NCI-H128 (cell line): ENCODE measurements around the gene ERP29.
"Not testable (repeated sequence)": the region's sequence is repeated elsewhere in the genome, so short reads cannot be mapped to it uniquely, and the experiment has no call there.

Experiments used
- DNase-seq: peaks from one replicate; lab custom pipeline; 2025; ENCODE audit not compliant: unreplicated experiment; lab: John Stamatoyannopoulos, UW

ERP29 gene

GRCh38 chr12:112000820-112001219 is 12.4 kb upstream of the ERP29 start:
- no peak for DNase-seq

GRCh38 chr12:112001576-112001975 is 11.7 kb upstream of the ERP29 start:
- DNase-seq = no peak

GRCh38 chr12:112004041-112004440 is 9.2 kb upstream of the ERP29 start:
- no peak for DNase-seq

GRCh38 chr12:112005419-112006395 is 7.5 kb upstream of the ERP29 start:
- DNase-seq = no peak

GRCh38 chr12:112007945-112008344 is 5.3 kb upstream of the ERP29 start:
- DNase-seq = no peak

- DNase-seq = no peak
Measured at GRCh38 chr12:112008918-112009317, 4.3 kb upstream of the ERP29 start.

- DNase-seq = not testable (repeated sequence)
Measured at GRCh38 chr12:112009596-112009995, 3.6 kb upstream of the ERP29 start.

GRCh38 chr12:112010415-112011344 is 2.5 kb upstream of the ERP29 start:
- DNase-seq = no peak

- DNase-seq = no peak
Measured at GRCh38 chr12:112011685-112012084, 1.5 kb upstream of the ERP29 start.

GRCh38 chr12:112013601-112014402 is 576 bp downstream of the ERP29 start:
- DNase-seq = peak; percentile 36

- no peak for DNase-seq
Measured at GRCh38 chr12:112015938-112016337, 2.7 kb downstream of the ERP29 start.

GRCh38 chr12:112017041-112017440 is 3.8 kb downstream of the ERP29 start:
- DNase-seq = no peak

GRCh38 chr12:112018571-112019237 is 5.5 kb downstream of the ERP29 start:
- DNase-seq = no peak

- no peak for DNase-seq
Measured at GRCh38 chr12:112020947-112021457, 7.8 kb downstream of the ERP29 start.

- no peak for DNase-seq
Measured at GRCh38 chr12:112022241-112023016, 9.2 kb downstream of the ERP29 start.

- no peak for DNase-seq
Measured at GRCh38 chr12:112023759-112024396, 10.7 kb downstream of the ERP29 start.

- no peak for DNase-seq
Measured at GRCh38 chr12:112025808-112026375, 12.7 kb downstream of the ERP29 start.

GRCh38 chr12:112029301-112029700 is 16.1 kb downstream of the ERP29 start:
- DNase-seq = no peak
